Measurements from ENCODE around the gene BCAS4.
"Not testable (repeated sequence)": the region's sequence is repeated elsewhere in the genome, so short reads cannot be mapped to it uniquely, and the experiment has no call there.

BCAS4 gene

GRCh38 chr20:50790651-50791277 lies 4.1 kb upstream of the BCAS4 start:
- TF ChIP-seq CTCF (conservative IDR thresholded peaks at IDR 0.05; ENCODE audit: low read depth): peak; percentile 99
- DNase-seq (ENCODE audit: low spot score): peak; percentile 98
- peak overlapping the region; percentile 85 for H3K27ac ChIP-seq
- POLR2A ChIA-PET (ENCODE audit: low non-redundant PET): interaction anchor here (0.6 to 1.4 kb wide), 6 partner anchors 12 to 327 kb away, joined by 3 to 6 read pairs (median 4); partner anchors contain the start of genes ADNP, DPM1 and MOCS3
- CTCF ChIA-PET: interaction anchor here (0.5 to 1.7 kb wide), 26 partner anchors 8 to 612 kb away, joined by 3 to 11 read pairs (median 3); partner anchors contain the start of genes DPM1 and MOCS3

- no peak for TF ChIP-seq CTCF (conservative IDR thresholded peaks at IDR 0.05; ENCODE audit: low read depth)
- ChIA-PET CTCF (interaction anchor here (0.6 to 2.5 kb wide), 22 partner anchors 10 to 889 kb away, joined by 3 to 58 read pairs (median 4); partner anchors contain the start of gene ADNP), POLR2A (ENCODE audit: low non-redundant PET) (interaction anchor here (0.6 kb wide), 2 partner anchors 138 to 146 kb away, joined by 3 to 5 read pairs; partner anchors contain the start of gene ADNP)
- DNase-seq (ENCODE audit: low spot score): no peak
- H3K27ac ChIP-seq: peak overlapping the region; percentile 85
Measured at GRCh38 chr20:50792708-50793574, 1.9 kb upstream of the BCAS4 start.

- CTCF ChIA-PET: interaction anchor here (0.6 to 2.5 kb wide), 29 partner anchors 9 to 889 kb away, joined by 3 to 58 read pairs (median 4); partner anchors contain the start of gene ADNP
- not testable (repeated sequence) for DNase-seq (ENCODE audit: low spot score); H3K27ac ChIP-seq
- POLR2A ChIA-PET (ENCODE audit: low non-redundant PET): interaction anchor here (0.6 kb wide), 3 partner anchors 135 to 145 kb away, joined by 3 to 5 read pairs (median 3); partner anchors contain the start of gene ADNP
- TF ChIP-seq CTCF (conservative IDR thresholded peaks at IDR 0.05; ENCODE audit: low read depth): peak; percentile 62
Measured at GRCh38 chr20:50793575-50794016, 1.3 kb upstream of the BCAS4 start.

- POLR2A ChIA-PET (ENCODE audit: low non-redundant PET): interaction anchor here (0.6 to 1.3 kb wide), 4 partner anchors 135 to 231 kb away, joined by 3 to 6 read pairs (median 4); partner anchors contain the start of gene ADNP
- TF ChIP-seq CTCF (conservative IDR thresholded peaks at IDR 0.05; ENCODE audit: low read depth): no peak
- CTCF ChIA-PET: interaction anchor here (0.5 to 2.5 kb wide), 65 partner anchors 11 to 1356 kb away, joined by 3 to 58 read pairs (median 4); partner anchors contain the start of genes ADNP, DPM1 and MOCS3
- H3K27ac ChIP-seq: peak overlapping the region; percentile 64
- DNase-seq (ENCODE audit: low spot score): no peak
Measured at GRCh38 chr20:50794181-50794845, 548 bp upstream of the BCAS4 start.

GRCh38 chr20:50797142-50797541 lies 2.3 kb downstream of the BCAS4 start:
- H3K27ac ChIP-seq: no peak overlapping the region
- no peak for DNase-seq (ENCODE audit: low spot score)
- CTCF ChIA-PET: no interaction called here
- no peak for TF ChIP-seq CTCF (conservative IDR thresholded peaks at IDR 0.05; ENCODE audit: low read depth)
- POLR2A ChIA-PET (ENCODE audit: low non-redundant PET): no interaction called here
